Measurements from ENCODE around the gene MAP3K12.

- TF ChIP-seq CTCF (IDR thresholded peaks at IDR 0.05) (peak in 1 of 3 experiments; percentile 13), EP300 (IDR thresholded peaks at IDR 0.05) (no peak), POLR2A (IDR thresholded peaks at IDR 0.05; ENCODE audit: low read depth) (no peak), POLR2AphosphoS5 (IDR thresholded peaks at IDR 0.05) (peak; percentile 83 to 85)
Observed at GRCh38 chr12:53500776-53501614, 1.7 kb upstream of the MAP3K12 start, which contains the start of gene TARBP2.
